DLD1 (cell line): ENCODE data around the gene PTPRU.

Experiments used
- in situ Hi-C: cut with HindIII; loops from 2 replicates; pipeline ENCODE4 v1.10.0; 2017; ENCODE audit warnings: low sequenced_read_pairs

Gene PTPRU

DNA sequence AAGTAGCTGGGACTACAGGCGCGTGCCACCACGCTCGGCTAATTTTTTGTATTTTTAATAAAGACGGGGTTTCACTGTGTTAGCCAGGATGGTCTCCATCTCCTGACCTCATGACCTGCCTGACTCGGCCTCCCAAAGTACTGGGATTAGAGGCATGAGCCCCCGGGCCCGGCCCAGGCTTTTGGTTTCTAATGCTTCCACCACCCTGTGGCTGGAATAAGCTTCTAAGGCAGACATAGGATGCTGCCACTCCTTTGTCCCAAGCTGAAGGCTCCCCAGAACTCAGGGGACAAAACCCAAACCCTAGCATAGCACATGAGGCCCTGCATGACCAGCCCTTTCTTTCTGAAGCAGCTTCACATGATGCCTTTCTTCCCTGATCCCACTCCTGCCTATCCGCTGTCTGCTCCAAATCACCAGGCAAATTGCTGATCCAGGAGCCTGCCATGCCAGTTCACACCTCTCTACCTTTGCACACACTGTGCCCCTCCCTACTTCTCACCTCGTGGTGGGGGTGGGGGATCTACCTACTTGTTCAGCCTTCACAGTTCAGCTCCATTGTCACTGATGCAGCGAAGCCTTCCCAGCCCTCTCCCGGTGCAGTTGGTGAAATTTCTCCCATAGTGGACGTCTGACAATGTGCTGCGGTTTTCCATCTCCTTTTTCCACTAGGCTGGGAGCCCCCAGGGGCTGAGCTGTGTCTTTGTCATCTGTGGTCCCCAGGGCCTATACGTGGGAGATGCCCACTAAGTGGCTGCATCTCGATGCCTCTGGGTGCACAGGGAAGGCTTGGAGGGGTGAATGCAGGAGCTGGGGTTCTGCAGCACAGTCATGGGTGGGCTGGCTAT lies 6.9 kb downstream of the PTPRU start:
- in situ Hi-C loops = loop anchor here (25.0 kb wide), 1 partner anchor 144 kb away; no protein-coding TSS in a partner anchor

DNA sequence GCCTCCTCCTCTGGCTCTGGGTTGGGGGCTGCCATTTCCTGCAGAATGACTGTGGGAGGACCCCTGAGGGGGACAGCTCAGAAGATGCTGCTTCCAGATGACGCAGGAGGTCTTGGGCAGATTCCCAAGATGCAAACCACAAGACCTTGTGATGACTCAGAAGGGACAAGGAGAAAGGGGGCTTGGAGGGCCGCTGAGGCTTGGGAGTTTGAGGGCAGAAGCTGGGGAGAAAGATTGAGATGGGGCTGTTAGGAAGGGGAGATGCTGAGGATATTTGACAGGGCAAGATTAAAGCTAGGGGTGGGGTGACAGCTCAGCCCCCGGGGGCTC lies 7.5 kb downstream of the PTPRU start:
- in situ Hi-C loops = loop anchor here (25.0 kb wide), 1 partner anchor 143 kb away; no protein-coding TSS in a partner anchor

DNA sequence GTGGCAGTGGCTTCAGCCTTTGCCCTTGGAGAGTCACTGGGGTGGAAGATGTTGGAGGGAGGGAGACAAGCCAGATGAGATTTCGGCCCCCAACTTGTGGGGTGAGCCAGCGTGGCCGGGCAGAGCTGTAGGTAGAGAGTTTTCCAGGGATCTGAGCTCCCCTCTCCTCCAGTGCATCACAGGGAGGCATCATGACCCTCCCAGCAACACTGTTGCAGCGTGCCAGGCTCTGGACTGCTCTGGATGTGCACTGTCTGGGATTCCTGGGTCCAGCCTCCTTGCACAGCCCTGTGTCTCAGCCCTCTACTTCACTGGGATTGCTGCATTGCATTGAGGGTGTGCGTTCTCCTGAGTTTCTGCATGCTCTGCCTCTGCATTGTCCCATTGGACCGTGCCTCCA lies 8.9 kb downstream of the PTPRU start:
- in situ Hi-C loops = loop anchor here (25.0 kb wide), 1 partner anchor 142 kb away; no protein-coding TSS in a partner anchor

DNA sequence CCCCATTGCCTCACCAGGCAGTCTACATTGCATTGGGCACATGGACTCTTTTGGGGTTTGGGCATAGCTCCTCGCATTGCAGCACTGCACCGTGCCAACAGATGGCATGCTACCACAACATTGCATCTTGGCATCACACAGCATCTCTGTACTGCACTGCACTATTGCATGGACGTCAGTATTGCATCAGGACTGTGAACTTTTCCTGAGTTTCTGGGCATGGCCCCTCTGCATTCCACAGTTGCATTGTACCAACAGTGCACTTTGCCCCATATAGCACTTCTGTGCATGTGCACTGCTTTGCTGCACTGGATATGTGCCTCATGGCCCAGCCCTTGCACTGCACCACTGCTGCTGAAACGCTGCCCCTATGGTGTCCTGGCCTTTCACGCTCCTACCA lies 9.6 kb downstream of the PTPRU start:
- in situ Hi-C loops = loop anchor here (25.0 kb wide), 1 partner anchor 141 kb away; no protein-coding TSS in a partner anchor

DNA sequence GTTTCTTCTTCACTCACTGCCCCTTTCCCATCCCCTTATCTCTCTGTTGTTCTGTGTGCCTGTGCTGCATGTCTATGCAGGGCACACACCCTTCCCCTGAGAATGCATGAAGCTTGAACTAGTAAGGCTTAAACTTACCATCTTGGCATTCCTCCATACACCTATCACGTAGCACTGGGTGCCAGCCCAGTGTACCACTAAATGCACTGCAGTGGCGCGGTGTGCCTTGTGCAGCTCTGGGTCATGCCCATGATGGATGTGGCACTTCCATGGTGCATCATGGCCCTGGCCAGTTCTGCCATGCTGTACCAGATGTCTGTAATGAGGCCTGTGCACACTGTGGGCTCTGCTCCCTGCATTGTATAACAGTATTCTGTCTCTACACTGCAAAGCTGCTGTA lies 10.7 kb downstream of the PTPRU start:
- in situ Hi-C loops = loop anchor here (25.0 kb wide), 1 partner anchor 140 kb away; no protein-coding TSS in a partner anchor

DNA sequence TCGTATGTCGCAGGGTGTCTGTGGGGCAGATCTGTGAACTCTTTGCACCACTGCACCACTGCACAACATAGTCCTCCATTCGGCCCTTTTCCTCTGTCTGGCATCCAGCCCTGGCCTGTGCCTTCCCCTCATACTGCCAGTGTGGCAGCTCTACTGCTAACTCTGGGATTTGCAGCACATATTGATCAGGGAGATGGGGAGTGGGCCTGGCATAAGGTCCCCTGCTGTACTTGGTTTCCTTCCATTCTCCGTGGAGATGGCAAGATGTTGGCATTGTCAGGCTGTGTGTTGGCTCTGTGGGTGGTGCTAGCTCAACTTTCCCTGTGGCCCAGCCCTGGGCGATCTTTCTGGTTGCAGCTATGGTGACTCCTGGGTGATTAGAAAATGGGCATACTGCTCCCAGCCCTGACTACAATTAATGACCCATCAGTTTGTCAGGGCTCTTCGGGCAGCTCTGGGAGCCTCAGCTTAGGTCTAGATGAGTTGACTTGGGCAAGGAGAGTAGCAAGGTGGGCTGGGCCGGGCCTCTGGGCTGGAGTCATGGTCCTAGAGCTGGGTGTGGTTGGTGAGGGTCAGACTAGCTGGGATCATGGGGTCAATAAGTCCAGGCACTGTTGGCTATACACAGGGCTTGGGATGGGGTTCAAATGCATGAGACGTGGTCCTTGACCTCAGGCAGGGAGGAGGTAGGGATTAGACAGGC lies 11.4 kb downstream of the PTPRU start:
- in situ Hi-C loops = loop anchor here (25.0 kb wide), 1 partner anchor 140 kb away; no protein-coding TSS in a partner anchor

DNA sequence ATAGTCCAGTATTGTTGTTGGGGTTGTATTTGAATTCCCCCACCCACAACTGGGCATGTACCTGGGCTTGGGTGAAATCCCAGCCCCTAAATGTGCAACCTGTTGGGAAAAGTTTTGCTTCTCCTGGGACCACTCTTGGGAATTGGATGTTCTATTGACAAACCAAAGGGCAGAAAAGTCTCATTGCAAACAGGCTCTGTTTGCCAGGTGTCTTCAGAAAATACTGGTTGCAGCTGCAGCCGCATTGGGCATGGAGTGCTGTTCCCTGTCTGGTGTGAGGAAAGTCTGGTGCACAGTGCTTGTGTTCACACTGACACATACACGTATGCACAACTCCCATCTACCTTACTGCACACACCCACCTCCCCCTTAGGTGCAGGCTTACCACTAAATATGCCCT lies 12.1 kb downstream of the PTPRU start:
- in situ Hi-C loops = loop anchor here (25.0 kb wide), 1 partner anchor 139 kb away; no protein-coding TSS in a partner anchor

DNA sequence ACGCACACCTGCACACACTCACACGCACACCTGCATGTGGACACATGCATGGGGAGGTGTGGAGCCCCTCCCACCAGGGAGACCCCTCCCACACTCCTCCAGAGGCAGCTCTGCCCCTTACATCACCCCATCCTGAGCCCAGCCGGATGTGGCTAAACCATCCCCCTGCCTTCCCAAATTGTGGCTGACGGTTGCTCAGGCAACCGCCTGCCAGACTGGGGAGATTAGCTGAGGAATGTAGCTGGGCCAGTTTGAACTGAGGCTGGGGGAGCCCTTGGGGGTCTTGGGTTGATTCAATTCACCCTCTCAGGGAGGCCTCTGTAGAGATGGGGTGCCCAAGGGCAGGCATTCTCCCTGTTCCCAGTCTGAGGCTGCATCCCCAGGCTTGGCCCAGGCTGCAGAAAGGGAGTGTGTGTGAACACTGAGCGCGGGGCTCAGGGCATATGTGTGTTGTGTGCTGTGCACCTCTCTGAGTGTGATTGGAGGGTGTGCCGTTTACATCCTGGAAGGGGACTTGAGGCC lies 12.9 kb downstream of the PTPRU start:
- in situ Hi-C loops = loop anchor here (25.0 kb wide), 1 partner anchor 138 kb away; no protein-coding TSS in a partner anchor

DNA sequence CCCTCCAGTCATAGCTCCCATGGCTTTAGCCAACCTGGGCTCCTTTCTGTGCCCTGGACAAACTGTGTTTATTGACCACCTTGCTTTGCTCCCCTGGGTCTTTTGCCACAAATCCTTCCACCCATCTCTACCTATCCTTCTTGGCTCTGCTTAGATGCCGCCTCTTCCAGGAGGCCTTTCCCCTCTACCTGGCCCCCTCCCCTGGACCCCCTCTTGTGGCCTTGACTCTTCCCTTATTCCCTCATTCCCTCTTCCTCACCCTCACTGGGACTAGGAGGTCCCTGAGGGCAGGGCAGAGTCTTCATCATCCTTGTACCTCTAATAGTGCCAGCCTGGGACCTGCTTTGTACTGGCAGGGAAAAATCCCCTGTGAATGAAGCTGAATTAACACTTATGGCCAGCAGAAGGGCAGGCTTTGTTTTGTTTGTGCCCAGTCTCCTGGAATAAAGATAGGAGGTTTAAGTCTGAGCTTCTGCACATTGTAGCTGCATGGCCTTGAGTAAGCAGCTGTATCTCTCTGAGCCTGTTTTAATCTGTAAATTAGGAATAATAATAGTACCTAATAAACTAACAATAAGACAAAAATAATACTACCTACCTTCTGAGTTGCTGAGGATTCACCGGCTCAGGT lies 13.7 kb downstream of the PTPRU start:
- in situ Hi-C loops = loop anchor here (25.0 kb wide), 1 partner anchor 137 kb away; no protein-coding TSS in a partner anchor

DNA sequence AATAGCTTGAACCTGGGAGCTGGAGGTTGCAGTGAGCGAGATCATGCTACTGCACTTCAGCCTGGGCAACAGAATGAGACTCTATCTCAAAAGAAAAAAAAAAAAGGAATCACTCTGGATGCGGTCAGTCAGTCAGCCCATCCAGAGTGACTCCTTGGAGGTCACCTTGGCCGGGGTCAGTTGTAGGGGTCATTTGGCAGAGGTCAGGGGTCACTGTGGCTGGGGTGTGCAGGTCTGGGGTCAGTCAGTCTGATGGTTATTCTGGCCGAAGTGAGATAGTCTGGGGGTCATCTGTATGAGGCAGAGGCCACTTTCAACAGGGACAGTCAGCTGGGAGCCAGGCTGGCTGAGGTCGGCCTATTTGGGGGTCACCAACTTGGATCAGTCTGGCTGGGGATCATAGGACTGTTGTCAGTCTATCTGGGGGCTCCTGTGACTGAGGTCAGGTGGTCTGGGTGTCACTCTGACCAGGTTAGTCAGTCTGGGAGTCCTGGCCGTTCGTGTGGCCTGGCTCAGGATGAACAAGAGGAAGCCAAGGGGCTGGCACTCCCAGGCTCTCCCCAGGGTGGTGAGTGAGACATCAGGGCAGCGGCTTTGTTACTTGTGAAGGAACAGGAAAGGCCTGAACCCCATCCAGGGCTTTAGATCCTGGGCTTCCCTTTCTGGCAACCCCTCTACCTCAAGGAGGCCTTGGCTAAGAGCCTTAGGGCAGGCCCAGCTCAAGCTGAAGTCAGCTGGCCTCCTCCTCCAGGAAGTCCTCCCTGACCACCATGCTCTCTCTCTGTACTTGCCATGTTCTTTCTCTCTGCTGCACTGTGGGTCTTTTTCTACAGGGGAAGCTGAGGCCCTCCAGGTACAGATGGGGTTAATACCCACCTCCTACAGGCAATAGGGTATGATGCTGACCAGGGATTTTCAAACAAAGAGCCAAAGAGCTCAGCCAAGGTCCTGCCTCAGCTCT lies 15.1 kb downstream of the PTPRU start:
- in situ Hi-C loops = no loop called here

DNA sequence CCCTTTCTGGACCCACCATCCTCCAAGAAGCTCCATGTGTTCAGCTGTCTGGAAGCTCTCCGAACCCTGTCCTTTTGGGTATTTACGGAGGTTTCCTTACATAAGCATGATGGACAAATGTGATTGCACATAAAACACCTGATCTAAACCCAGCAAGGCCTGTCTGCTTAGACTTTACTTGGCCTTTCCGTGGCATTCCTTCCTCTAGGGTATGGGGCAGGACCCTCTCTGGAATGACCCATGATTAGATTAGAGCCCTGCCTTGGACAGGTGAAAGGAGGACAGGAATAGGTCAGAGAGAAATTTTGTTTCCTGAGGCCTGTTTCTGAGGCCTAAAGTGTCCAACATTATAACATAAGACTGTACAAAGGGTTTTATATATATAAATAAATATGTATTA lies 16.9 kb downstream of the PTPRU start:
- in situ Hi-C loops = no loop called here

DNA sequence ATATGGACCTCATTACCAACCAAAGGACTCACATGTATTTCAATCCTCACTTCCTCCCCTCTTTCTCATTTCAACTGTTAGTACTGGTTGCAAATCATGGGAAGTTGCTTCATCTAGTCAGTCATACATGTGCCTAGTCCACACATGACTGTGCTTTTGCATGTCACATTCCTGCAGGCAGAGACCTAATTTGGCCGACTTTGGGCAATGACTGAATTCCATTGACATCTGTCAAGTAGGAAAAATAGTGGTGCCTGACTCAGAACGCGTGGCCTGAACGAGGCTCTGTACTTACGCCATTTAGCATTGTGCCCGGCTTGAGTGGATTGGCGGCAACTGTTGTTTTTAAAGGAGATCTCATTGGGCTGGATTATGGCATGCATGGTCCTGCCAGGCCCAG lies 18.0 kb downstream of the PTPRU start:
- in situ Hi-C loops = no loop called here

DNA sequence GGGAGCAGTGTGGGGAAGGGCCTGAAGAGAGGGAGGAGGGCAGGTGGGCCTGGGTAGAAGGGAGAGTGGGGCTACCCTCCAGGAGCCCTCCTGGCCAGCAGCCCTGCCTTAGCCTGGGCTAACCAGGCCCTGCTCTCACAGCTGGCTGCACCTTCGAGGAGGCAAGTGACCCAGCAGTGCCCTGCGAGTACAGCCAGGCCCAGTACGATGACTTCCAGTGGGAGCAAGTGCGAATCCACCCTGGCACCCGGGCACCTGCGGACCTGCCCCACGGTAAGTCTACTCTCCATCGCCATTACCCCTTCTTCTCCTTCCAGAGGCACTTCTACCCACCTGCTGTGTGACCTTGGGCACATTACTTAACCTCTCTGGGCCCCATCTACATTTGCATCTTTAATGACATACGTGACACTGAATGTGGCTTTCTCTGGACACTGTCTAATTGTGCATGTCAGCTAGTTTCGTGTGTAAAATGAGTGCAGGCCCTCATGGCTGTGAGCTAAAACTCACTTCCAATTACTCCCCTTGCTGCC lies 18.9 kb downstream of the PTPRU start:
- in situ Hi-C loops = no loop called here

DNA sequence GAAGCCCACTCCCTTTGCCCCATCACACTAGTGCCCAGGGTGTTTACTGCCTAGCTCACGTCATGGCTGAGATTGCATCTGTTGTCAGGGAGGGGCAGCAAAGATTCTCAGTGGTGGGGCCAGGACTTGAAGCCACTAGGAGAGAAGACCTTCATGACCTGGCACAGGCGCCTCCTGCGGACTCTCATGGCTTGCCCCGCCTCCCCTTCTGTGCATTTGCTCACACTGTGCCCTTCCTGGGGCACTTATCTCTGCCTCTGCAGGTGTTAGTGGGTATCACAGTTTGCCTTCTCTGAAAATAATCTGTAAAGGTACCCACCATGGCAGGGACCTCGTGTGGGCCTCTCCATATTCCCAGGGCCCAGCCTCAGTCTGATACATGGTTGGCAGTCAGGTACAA lies 20.1 kb downstream of the PTPRU start:
- in situ Hi-C loops = no loop called here

DNA sequence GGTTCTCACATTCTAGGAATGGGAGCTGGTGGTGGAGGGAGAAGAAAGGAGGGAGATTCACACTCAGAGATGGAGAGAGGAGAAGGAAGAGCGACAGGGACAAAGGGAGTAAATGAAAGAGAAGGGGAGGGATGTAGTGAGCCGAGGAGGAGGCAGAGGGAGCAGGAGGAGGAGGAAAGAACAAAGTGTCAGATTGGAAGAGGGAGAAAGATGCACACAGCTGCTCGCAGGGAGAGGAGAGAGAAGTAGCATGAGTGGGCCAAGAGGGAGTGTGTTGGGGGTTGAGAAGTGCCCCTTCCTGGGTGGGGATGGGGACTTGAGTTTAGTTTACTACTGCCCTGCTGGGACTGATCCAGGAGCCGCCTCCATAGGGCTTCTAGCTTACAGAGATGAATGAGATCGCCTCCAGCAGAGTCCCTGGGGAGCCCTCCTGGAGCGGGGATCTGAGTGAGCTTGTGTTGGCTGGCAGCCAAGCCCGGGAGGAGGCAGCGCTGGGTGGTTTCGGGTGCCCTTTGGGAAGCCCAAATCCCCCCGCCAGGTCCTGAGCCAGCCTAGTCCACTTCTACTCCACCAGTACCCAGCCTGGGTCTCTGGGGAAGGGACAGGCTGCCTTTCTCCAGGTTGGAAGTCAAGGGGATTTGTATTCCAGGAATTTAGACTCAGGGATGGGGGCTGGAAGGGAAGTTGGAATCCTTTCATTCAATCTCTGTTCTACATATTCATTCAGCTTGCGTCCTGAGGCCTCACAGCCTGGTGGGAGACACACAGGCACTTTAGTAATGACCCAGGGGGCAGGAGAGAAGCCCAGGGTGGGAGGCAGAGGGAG lies 20.9 kb downstream of the PTPRU start:
- in situ Hi-C loops = no loop called here

DNA sequence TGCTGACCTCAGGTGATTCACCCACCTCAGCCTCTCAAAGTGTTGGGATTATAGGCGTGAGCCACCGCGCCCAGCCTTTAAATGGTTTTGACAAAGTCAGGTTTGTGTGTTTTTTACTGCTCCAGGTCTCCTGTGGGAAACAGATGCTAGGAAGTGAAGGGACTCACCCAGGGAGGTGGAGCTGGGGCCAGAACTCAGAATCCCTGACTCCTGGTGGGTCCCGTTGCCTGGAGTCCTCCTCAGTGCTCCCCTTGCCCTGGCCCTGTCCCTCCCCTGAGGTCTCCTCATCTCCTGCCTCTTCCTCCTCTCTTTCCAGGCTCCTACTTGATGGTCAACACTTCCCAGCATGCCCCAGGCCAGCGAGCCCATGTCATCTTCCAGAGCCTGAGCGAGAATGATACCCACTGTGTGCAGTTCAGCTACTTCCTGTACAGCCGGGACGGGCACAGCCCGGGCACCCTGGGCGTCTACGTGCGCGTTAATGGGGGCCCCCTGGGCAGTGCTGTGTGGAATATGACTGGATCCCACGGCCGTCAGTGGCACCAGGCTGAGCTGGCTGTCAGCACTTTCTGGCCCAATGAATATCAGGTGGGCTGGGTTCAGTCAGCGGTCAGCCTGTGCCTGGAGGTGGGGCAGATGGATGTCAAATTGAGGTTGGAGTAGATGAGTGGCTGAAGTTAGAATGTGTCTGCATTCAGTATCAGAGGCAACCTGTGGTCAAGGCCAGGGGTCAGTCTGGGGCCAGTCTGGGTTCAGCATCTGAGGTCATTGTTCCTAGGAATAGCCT lies 22.1 kb downstream of the PTPRU start:
- in situ Hi-C loops = no loop called here

DNA sequence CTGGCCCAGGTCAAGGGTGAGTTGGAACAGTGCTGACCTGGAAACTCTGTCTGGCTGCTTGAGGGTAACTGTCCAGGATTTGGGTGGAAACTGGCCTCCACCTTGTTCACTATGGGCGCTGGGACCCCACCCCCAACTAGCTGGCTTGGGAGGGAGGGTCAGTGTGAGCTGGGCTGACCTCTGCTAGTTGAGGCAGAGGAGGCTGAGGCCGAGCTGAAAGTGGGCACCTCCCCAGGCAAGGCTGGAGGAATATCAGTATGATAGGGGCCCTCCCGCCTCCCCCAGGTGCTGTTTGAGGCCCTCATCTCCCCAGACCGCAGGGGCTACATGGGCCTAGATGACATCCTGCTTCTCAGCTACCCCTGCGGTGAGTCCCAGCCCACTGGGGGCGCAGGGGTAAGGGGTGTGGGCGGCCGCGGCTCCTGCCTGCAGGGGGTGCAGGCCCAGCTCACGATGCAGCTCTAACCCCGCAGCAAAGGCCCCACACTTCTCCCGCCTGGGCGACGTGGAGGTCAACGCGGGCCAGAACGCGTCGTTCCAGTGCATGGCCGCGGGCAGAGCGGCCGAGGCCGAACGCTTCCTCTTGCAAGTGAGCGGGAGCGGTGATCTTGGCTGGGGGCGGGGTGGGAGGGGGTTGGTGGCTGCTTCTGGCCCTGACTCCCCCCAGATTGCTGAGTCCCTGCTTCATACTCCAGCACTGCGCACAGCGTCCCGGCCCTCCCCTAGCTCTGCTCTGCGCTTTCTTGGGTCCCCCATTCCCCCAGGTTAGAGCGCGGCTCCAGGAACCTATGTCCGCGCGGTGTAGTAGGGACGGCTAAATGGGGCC lies 22.9 kb downstream of the PTPRU start:
- in situ Hi-C loops = no loop called here
